Lung (tissue), 12 donors: Measurements from ENCODE around the gene ABLIM2. TPM values are rescaled to one million over a fixed set of nuclear protein-coding genes. Genes with fewer than 3 reads are reported as not detected.

Experiments used
- ATAC-seq: fragments of 200-7000 bp; cut with Tn5 transposase; one replicate; pipeline ENCODE4 v1.9.1; 2020; ENCODE audit warnings: moderate number of reproducible peaks; ENCODE audit not compliant: insufficient read depth, low FRiP score
- DNase-seq, 3 donors: peaks; one replicate each; pipeline ENCODE4 v3.0.0-alpha.2; 2013 to 2017
- H3K27ac ChIP-seq, 2 donors: one replicate each; pipeline ENCODE4 v1.5.1; 2013; ENCODE audit warnings: mild to moderate bottlenecking in 2 of 2, moderate library complexity in 2 of 2, control low read depth in 1 of 2, inconsistent platforms in 1 of 2, low read depth in 1 of 2, low read length in 1 of 2
- H3K27me3 ChIP-seq, 3 donors: one replicate each; pipeline ENCODE4 v1.5.1; 2013; ENCODE audit warnings: low read length in 2 of 3; ENCODE audit not compliant: control insufficient read depth in 3 of 3, insufficient read depth in 3 of 3
- H3K36me3 ChIP-seq, 4 donors: one replicate each; pipeline ENCODE4 v1.5.1; 2013; ENCODE audit warnings: low read length in 4 of 4, mild to moderate bottlenecking in 1 of 4, moderate library complexity in 1 of 4; ENCODE audit not compliant: control insufficient read depth in 4 of 4, insufficient read depth in 4 of 4
- H3K4me1 ChIP-seq, 5 donors: one replicate each; pipeline ENCODE4 v1.5.1; 2013; ENCODE audit warnings: low read length in 5 of 5, mild to moderate bottlenecking in 2 of 5, moderate library complexity in 1 of 5; ENCODE audit not compliant: control insufficient read depth in 5 of 5, insufficient read depth in 5 of 5
- H3K4me3 ChIP-seq: one replicate; pipeline ENCODE4 v1.5.1; 2013; ENCODE audit warnings: mild to moderate bottlenecking, control low read depth, moderate library complexity
- H3K9ac ChIP-seq, 2 donors: one replicate each; pipeline ENCODE4 v1.5.1; 2013; ENCODE audit warnings: low read length in 2 of 2, control low read depth in 1 of 2; ENCODE audit not compliant: insufficient read depth in 1 of 2
- H3K9me3 ChIP-seq, 4 donors: one replicate each; pipeline ENCODE4 v1.5.1; 2013; ENCODE audit warnings: low read length in 3 of 4, mild to moderate bottlenecking in 1 of 4, moderate library complexity in 1 of 4; ENCODE audit not compliant: control insufficient read depth in 4 of 4, insufficient read depth in 3 of 4
- WGBS, 2 donors: extraction: QIAGEN DNeasy Blood & Tissue Kit; methylation state at CpG; one replicate each; pipeline ENCODE4 v1.1.7; 2013; 5-methylcytosine and 5-hydroxymethylcytosine counted together
- polyA plus RNA-seq, 2 donors: library from polyadenylated mRNA; stranded (reverse); fragments of 200-250 nt; gene quantifications; one replicate each; pipeline ENCODE4 v1.2.1, GENCODE V29; 2013
- total RNA-seq, 2 donors: library from RNA; depleted of rRNA in 1 of 2; stranded (reverse); fragments of >200 nt in 1 of 2; gene quantifications; one replicate each; pipeline ENCODE4 v1.2.1, GENCODE V29; 2014 to 2021
- TF ChIP-seq, protein P1 (sequence below): IDR thresholded peaks from 2 replicates; pipeline ENCODE4 v1.5.1; 2012; ENCODE audit warnings: mild to moderate bottlenecking; ENCODE audit errors: control extremely low read depth, extremely low read depth
- donor health status: control.
- donor health status: control.
- donor health status: Bipolar disorder and iron deficiency.
- donor health status: healthy.
- donor health status: DM: yes; HTN: yes; CAD: no.

ABLIM2 gene
- total and polyA plus RNA-seq, 4 donors, result 1.7 to 10.9 (median 5.2) TPM

GRCh38 chr4:8155660-8156421 lies 2.8 kb downstream of the ABLIM2 start:
- H3K27ac ChIP-seq, result no peak overlapping the region
- peaks cover 0 to 15% (median 10%) of the 10 kb centered on the region in 3 donors for H3K27me3 ChIP-seq
- no peaks in the 10 kb centered on the region for H3K9me3 ChIP-seq
- WGBS, 2 donors, result 95% methylated on average over 14 of the region's 14 CpGs
- H3K9ac ChIP-seq, result no peak overlapping the region
- H3K4me3 ChIP-seq, result no peak overlapping the region
- ATAC-seq (no peak), DNase-seq (no peak)
- peaks cover 0 to 19% (median 0%) of the 10 kb centered on the region in 5 donors for H3K4me1 ChIP-seq
- H3K36me3 ChIP-seq, result no peaks in the 10 kb centered on the region
- TF ChIP-seq, protein P1, sequence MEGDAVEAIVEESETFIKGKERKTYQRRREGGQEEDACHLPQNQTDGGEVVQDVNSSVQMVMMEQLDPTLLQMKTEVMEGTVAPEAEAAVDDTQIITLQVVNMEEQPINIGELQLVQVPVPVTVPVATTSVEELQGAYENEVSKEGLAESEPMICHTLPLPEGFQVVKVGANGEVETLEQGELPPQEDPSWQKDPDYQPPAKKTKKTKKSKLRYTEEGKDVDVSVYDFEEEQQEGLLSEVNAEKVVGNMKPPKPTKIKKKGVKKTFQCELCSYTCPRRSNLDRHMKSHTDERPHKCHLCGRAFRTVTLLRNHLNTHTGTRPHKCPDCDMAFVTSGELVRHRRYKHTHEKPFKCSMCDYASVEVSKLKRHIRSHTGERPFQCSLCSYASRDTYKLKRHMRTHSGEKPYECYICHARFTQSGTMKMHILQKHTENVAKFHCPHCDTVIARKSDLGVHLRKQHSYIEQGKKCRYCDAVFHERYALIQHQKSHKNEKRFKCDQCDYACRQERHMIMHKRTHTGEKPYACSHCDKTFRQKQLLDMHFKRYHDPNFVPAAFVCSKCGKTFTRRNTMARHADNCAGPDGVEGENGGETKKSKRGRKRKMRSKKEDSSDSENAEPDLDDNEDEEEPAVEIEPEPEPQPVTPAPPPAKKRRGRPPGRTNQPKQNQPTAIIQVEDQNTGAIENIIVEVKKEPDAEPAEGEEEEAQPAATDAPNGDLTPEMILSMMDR, result no peak

DNA sequence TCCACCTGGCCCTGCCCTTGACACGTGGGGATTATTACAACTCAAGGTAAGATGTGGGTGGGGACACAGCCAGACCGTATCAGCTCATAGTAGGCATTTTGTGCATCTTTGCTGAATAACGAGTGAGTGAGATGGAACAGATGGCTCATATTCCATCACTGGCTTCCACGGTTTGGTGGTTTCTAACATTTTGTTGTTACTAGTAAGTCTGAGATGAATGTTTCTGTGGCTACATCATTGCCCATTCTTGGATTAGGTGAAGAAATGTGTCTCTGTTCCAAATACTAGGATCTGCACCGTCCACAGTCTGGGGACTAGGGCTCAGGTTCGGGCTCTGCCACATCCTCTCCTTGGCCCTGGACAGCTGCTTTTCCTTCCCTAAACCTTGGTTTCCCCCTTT lies 3.6 kb downstream of the ABLIM2 start:
- Histone ChIP-seq H3K4me1 (peaks cover 0 to 18% (median 0%) of the 10 kb centered on the region in 5 donors), H3K27ac (no peak overlapping the region), H3K27me3 (peaks cover 0 to 15% (median 10%) of the 10 kb centered on the region in 3 donors), H3K9ac (no peak overlapping the region), H3K4me3 (no peak overlapping the region), H3K9me3 (no peaks in the 10 kb centered on the region), H3K36me3 (no peaks in the 10 kb centered on the region)
- DNase-seq (no peak), ATAC-seq (no peak)
- TF ChIP-seq, protein P1, result no peak
- 74 to 82% methylated on average over 6 of the region's 6 CpGs for WGBS, 2 donors

DNA sequence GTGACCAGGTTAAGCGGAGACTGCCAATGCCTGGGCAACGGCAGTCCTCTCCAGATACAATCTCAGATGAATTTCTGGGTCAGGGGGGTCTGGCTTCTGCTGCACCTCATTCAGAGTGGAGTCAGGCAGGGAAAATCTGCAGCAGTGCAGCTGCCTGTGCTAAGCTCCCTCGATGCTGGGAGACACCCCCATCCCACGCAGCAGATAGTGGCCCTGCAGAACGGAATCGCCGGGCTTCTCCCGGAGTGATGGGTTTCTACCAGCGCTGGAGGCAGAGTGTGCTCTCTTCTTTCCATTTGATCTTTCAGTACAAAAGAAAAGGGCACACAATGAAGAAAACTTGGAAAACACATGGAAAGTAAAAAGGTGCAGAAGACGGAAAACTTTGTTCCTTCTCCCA lies 5.2 kb downstream of the ABLIM2 start:
- H3K36me3 ChIP-seq, result no peaks in the 10 kb centered on the region
- TF ChIP-seq, protein P1, result no peak
- ATAC-seq (no peak), DNase-seq (no peak)
- no peaks in the 10 kb centered on the region for H3K9me3 ChIP-seq
- H3K27ac ChIP-seq, result no peak overlapping the region
- no peak overlapping the region for H3K4me3 ChIP-seq
- H3K9ac ChIP-seq, result no peak overlapping the region
- 88 to 91% methylated on average over 10 of the region's 10 CpGs for WGBS, 2 donors
- peaks cover 0 to 9% (median 0%) of the 10 kb centered on the region in 5 donors for H3K4me1 ChIP-seq
- peaks cover 0 to 15% (median 10%) of the 10 kb centered on the region in 3 donors for H3K27me3 ChIP-seq
